ENCODE data around the gene ANKRD33. TPM values are rescaled to one million over a fixed set of nuclear protein-coding genes. Genes with fewer than 3 reads are reported as not detected.

The ANKRD33 gene
- total and polyA plus RNA-seq, 2 of the 8 experiments (the other 6 are each of a cell fraction or from before 2014, with no cell fraction given), result 0.41 to 0.53 TPM

DNA sequence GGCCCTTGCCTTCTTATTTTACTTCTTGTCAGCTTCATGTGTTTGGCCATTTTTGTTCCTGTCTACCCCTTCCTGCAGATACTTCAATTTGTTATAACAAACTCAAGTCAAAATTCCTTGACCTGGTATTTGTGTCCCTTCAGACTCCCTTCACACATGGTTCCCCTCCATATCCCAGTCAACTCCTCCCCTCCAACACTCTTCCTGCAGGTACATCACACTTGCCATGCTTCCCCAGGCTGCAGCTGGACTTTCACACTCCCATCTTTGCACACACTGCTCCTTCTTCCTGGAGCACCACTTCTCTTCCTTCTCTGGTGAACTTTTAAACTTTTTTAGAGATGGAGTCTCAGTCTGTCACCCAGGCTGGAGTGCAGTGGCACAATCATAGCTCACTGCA is 20.5 kb upstream of the ANKRD33 start (continued):
- TF ChIP-seq, protein P1, sequence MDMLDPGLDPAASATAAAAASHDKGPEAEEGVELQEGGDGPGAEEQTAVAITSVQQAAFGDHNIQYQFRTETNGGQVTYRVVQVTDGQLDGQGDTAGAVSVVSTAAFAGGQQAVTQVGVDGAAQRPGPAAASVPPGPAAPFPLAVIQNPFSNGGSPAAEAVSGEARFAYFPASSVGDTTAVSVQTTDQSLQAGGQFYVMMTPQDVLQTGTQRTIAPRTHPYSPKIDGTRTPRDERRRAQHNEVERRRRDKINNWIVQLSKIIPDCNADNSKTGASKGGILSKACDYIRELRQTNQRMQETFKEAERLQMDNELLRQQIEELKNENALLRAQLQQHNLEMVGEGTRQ (IDR thresholded peaks at IDR 0.05; ENCODE audit: low read length), result no peak
- no peak for TF ChIP-seq CBX5 (IDR thresholded peaks at IDR 0.05; ENCODE audit: low read depth, low read length)
- no peak for TF ChIP-seq JUND (IDR thresholded peaks at IDR 0.05; ENCODE audit: low read length)
- TF ChIP-seq BACH1 (IDR thresholded peaks at IDR 0.05; ENCODE audit: low read length), result no peak
- TF ChIP-seq, protein P2, sequence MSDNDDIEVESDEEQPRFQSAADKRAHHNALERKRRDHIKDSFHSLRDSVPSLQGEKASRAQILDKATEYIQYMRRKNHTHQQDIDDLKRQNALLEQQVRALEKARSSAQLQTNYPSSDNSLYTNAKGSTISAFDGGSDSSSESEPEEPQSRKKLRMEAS (IDR thresholded peaks at IDR 0.05), result no peak
- TF ChIP-seq, protein P3, sequence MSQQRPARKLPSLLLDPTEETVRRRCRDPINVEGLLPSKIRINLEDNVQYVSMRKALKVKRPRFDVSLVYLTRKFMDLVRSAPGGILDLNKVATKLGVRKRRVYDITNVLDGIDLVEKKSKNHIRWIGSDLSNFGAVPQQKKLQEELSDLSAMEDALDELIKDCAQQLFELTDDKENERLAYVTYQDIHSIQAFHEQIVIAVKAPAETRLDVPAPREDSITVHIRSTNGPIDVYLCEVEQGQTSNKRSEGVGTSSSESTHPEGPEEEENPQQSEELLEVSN (IDR thresholded peaks at IDR 0.05), result no peak
- TF ChIP-seq SIRT6 (IDR thresholded peaks at IDR 0.05; ENCODE audit: low read length), result no peak

All from H1 (cell line).